ENCODE data around the gene CIB4. TPM values are rescaled to one million over a fixed set of nuclear protein-coding genes. Genes with fewer than 3 reads are reported as not detected.

The CIB4 gene
- total RNA-seq, 4 donors from 2014 or later, result not detected

- no peak for TF ChIP-seq POLR2AphosphoS5 (IDR thresholded peaks at IDR 0.05)
- no peak for TF ChIP-seq POLR2A (IDR thresholded peaks at IDR 0.05)
- TF ChIP-seq EP300 (IDR thresholded peaks at IDR 0.05; ENCODE audit: low read depth), result no peak
- TF ChIP-seq CTCF (IDR thresholded peaks at IDR 0.05), result no peak
- 77% methylated on average over 3 of the region's 3 CpGs; no CpG with 5 or more reads in 1 of the 2 donors for WGBS, 2 donors (ENCODE audit: low coverage in 1 of 2)
- no peak overlapping the region for H3K4me3 ChIP-seq
- no peak overlapping the region for H3K27ac ChIP-seq
- peaks cover 69% of the 10 kb centered on the region for H3K27me3 ChIP-seq
- no peak for DNase-seq
- peaks cover 7 to 17% (median 15%) of the 10 kb centered on the region in 4 donors for H3K4me1 ChIP-seq
- no peaks in the 10 kb centered on the region for H3K9me3 ChIP-seq
- H3K36me3 ChIP-seq, result no peaks in the 10 kb centered on the region
- in situ Hi-C loops (cut with MboI; ENCODE audit: low pct_ligation_motif_present in 1 of 4, low pct_unique_long_range_greater_than_20kb in 1 of 4, low sequenced_read_pairs in 3 of 4) (no loop called here), intact Hi-C loops (cut with DNase I; ENCODE audit: low total_unique reads) (no loop called here)
Measured at GRCh38 chr2:26559044-26559405, 82.1 kb downstream of the CIB4 start.

GRCh38 chr2:26558271-26559043 is 82.7 kb downstream of the CIB4 start:
- in situ Hi-C loops (cut with MboI; ENCODE audit: low pct_ligation_motif_present in 1 of 4, low pct_unique_long_range_greater_than_20kb in 1 of 4, low sequenced_read_pairs in 3 of 4) (no loop called here), intact Hi-C loops (cut with DNase I; ENCODE audit: low total_unique reads) (no loop called here)
- Histone ChIP-seq H3K9me3 (no peaks in the 10 kb centered on the region), H3K27me3 (peaks cover 63% of the 10 kb centered on the region), H3K27ac (no peak overlapping the region), H3K36me3 (no peaks in the 10 kb centered on the region), H3K4me1 (peaks cover 7 to 16% (median 15%) of the 10 kb centered on the region in 4 donors), H3K4me3 (no peak overlapping the region)
- TF ChIP-seq POLR2AphosphoS5 (IDR thresholded peaks at IDR 0.05) (no peak), CTCF (IDR thresholded peaks at IDR 0.05) (no peak), POLR2A (IDR thresholded peaks at IDR 0.05) (no peak), EP300 (IDR thresholded peaks at IDR 0.05; ENCODE audit: low read depth) (no peak)
- no peak for DNase-seq
- 33 to 65% methylated on average over 3 to 26 of the region's 27 CpGs for WGBS, 2 donors (ENCODE audit: low coverage in 1 of 2)

- TF ChIP-seq POLR2A (IDR thresholded peaks at IDR 0.05) (no peak), CTCF (IDR thresholded peaks at IDR 0.05) (no peak), EP300 (IDR thresholded peaks at IDR 0.05; ENCODE audit: low read depth) (no peak), POLR2AphosphoS5 (IDR thresholded peaks at IDR 0.05) (no peak)
- Histone ChIP-seq H3K27me3 (peaks cover 53% of the 10 kb centered on the region), H3K4me3 (no peak overlapping the region), H3K4me1 (peaks cover under 1 to 6% (median 4%) of the 10 kb centered on the region in 4 donors), H3K27ac (no peak overlapping the region), H3K9me3 (no peaks in the 10 kb centered on the region), H3K36me3 (no peaks in the 10 kb centered on the region)
- DNase-seq, result no peak
- intact Hi-C loops (cut with DNase I; ENCODE audit: low total_unique reads) (no loop called here), in situ Hi-C loops (cut with MboI; ENCODE audit: low pct_ligation_motif_present in 1 of 4, low pct_unique_long_range_greater_than_20kb in 1 of 4, low sequenced_read_pairs in 3 of 4) (no loop called here)
- WGBS, 2 donors (ENCODE audit: low coverage in 1 of 2), result 87% methylated on average over 12 of the region's 12 CpGs; no CpG with 5 or more reads in 1 of the 2 donors
Measured at GRCh38 chr2:26557244-26557925, 83.8 kb downstream of the CIB4 start.

GRCh38 chr2:26556309-26557243 is 84.6 kb downstream of the CIB4 start:
- no peaks in the 10 kb centered on the region for H3K4me1 ChIP-seq
- TF ChIP-seq EP300 (IDR thresholded peaks at IDR 0.05; ENCODE audit: low read depth), result no peak
- no peak for TF ChIP-seq CTCF (IDR thresholded peaks at IDR 0.05)
- TF ChIP-seq POLR2A (IDR thresholded peaks at IDR 0.05), result no peak
- no peak for TF ChIP-seq POLR2AphosphoS5 (IDR thresholded peaks at IDR 0.05)
- no peak overlapping the region for H3K27ac ChIP-seq
- H3K4me3 ChIP-seq, result no peak overlapping the region
- peaks cover 45% of the 10 kb centered on the region for H3K27me3 ChIP-seq
- WGBS, 2 donors (ENCODE audit: low coverage in 1 of 2), result 86 to 88% methylated on average over 4 to 15 of the region's 15 CpGs
- no peaks in the 10 kb centered on the region for H3K9me3 ChIP-seq
- H3K36me3 ChIP-seq, result no peaks in the 10 kb centered on the region
- intact Hi-C loops (cut with DNase I; ENCODE audit: low total_unique reads), result no loop called here
- in situ Hi-C loops (cut with MboI; ENCODE audit: low pct_ligation_motif_present in 1 of 4, low pct_unique_long_range_greater_than_20kb in 1 of 4, low sequenced_read_pairs in 3 of 4), result no loop called here
- no peak for DNase-seq

Measured in transverse colon (tissue), 4 donors.